ENCODE data around the gene C11orf24.

DNA sequence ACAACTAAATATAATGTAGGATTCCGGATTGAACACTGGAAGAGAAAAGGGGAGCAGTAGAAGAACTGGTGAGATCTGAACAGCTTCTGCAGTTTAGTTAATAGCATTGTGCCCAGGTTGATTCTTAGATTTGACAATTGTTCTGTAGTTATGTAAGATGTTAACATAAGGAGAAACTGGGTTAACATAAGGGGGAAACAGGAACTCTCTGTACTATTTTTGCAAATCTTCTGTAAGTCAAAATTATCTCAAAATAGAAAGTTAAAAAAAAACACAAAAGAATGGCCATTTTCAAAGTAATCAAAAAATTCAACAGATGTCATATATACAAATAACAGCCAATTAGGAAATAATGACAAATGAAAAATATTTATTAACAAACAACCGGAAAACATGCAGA lies 21.9 kb upstream of the C11orf24 start:
- TF ChIP-seq, protein P1, sequence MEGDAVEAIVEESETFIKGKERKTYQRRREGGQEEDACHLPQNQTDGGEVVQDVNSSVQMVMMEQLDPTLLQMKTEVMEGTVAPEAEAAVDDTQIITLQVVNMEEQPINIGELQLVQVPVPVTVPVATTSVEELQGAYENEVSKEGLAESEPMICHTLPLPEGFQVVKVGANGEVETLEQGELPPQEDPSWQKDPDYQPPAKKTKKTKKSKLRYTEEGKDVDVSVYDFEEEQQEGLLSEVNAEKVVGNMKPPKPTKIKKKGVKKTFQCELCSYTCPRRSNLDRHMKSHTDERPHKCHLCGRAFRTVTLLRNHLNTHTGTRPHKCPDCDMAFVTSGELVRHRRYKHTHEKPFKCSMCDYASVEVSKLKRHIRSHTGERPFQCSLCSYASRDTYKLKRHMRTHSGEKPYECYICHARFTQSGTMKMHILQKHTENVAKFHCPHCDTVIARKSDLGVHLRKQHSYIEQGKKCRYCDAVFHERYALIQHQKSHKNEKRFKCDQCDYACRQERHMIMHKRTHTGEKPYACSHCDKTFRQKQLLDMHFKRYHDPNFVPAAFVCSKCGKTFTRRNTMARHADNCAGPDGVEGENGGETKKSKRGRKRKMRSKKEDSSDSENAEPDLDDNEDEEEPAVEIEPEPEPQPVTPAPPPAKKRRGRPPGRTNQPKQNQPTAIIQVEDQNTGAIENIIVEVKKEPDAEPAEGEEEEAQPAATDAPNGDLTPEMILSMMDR (IDR thresholded peaks at IDR 0.05; ENCODE audit: control extremely low read depth in 1 of 3, insufficient read depth in 1 of 3, low read depth in 1 of 3, low read length in 3 of 3) = no peak
- TF ChIP-seq KDM1A (IDR thresholded peaks at IDR 0.05; ENCODE audit: borderline replicate concordance, low read length) (no peak), POLR2A (IDR thresholded peaks at IDR 0.05; ENCODE audit: control extremely low read depth in 1 of 2, low read depth in 2 of 2, low read length in 2 of 2) (no peak), FOSL1 (IDR thresholded peaks at IDR 0.05; ENCODE audit: insufficient read depth, low read depth, low read length) (no peak), KDM5A (IDR thresholded peaks at IDR 0.05; ENCODE audit: low read length) (no peak), EZH2 (IDR thresholded peaks at IDR 0.05; ENCODE audit: low read depth, low read length, severe bottlenecking) (no peak), RFX5 (IDR thresholded peaks at IDR 0.05; ENCODE audit: borderline replicate concordance, low read depth, low read length) (no peak)
